GM18502 (cell line): ENCODE measurements around the gene GPR25.

Experiments used
- ATAC-seq: cut with Tn5 transposase; IDR thresholded peaks from one replicate; pipeline ENCODE4 v1.9.1; 2021; ENCODE audit warnings: mild to moderate bottlenecking; ENCODE audit not compliant: unreplicated experiment, poor library complexity

Gene GPR25

GRCh38 chr1:200869753-200870391 lies 2.9 kb upstream of the GPR25 start:
- ATAC-seq, result peak; percentile 58

- no peak for ATAC-seq
Observed at GRCh38 chr1:200873116-200873670, 412 bp downstream of the GPR25 start.

- no peak for ATAC-seq
Observed at GRCh38 chr1:200873671-200874397, 1.1 kb downstream of the GPR25 start.

DNA sequence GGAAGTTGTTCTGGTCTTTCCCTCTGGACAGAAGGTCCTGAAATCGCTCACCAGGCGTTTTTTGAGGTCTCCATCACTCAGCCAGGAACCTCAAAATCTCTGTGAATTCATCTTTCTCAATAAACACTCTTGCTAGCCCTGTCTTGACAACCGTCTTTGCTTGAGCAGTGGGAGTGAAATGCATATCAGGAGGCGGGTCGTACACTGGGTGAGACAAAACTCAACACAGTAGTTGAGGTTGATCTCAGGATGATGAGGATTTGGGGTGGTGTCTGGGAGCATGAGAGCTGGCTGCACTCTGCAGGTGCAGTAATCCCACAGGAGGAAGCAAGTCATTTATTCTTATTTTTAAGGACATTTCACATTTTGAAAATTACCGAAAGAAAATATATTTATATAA lies 1.9 kb downstream of the GPR25 start:
- no peak for ATAC-seq

GRCh38 chr1:200875416-200875815 lies 2.6 kb downstream of the GPR25 start:
- ATAC-seq, result no peak

- ATAC-seq, result no peak
Observed at GRCh38 chr1:200877010-200877409, 4.2 kb downstream of the GPR25 start.

- peak; percentile 78 for ATAC-seq
Observed at GRCh38 chr1:200877839-200878551, 5.2 kb downstream of the GPR25 start.

DNA sequence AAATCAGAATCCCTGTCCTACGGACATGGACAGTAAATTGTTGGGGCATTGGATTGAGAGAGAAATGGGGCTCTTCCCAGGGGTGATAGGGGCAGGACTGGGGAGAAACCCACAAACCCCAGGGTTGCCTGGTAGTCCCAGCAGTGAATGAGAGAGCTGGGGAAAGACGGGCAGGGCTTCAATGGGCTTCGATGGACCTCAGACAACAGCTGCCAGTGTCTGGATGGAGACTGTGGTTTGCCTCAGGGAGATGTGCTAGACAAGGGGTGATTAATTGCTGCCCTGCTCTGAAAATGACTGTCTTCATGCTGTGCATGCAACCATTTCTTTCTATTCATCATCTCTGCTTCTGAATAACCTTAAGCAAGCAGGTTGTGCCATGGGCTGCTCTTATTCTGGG lies 7.4 kb downstream of the GPR25 start:
- ATAC-seq, result no peak

- no peak for ATAC-seq
Observed at GRCh38 chr1:200883118-200883517, 10.3 kb downstream of the GPR25 start.

- ATAC-seq, result no peak
Observed at GRCh38 chr1:200885623-200886402, 13.0 kb downstream of the GPR25 start.

GRCh38 chr1:200886594-200886993 lies 13.8 kb downstream of the GPR25 start:
- no peak for ATAC-seq

GRCh38 chr1:200887036-200887435 lies 14.3 kb downstream of the GPR25 start:
- no peak for ATAC-seq

GRCh38 chr1:200887772-200888348 lies 15.1 kb downstream of the GPR25 start:
- ATAC-seq, result no peak

DNA sequence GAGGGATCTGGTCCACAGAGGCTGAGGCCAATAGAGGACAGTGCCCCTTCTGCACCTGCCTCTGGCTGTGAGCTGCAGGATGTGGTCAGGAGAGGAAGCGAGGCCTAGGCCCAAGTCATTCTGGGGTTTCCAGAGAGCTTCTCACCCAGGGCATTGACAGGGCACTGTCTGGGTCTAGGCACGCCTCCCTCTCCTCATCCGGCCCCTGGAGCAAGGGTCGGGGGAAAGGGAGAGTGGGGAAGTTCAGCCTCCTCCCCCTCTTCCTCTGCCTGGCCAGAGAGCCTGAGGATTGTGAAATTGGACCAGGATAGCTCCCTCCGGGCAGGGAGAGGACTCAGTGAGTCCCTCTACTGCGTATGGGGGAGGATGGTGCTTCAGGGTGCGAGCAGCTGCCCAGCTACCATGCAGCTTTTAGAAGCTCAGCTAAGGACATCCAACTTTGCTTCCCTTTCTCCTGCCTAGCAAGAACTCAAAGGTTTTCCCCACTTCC lies 15.6 kb downstream of the GPR25 start:
- ATAC-seq, result peak; percentile 91

GRCh38 chr1:200889571-200889970 lies 16.8 kb downstream of the GPR25 start:
- ATAC-seq, result no peak

DNA sequence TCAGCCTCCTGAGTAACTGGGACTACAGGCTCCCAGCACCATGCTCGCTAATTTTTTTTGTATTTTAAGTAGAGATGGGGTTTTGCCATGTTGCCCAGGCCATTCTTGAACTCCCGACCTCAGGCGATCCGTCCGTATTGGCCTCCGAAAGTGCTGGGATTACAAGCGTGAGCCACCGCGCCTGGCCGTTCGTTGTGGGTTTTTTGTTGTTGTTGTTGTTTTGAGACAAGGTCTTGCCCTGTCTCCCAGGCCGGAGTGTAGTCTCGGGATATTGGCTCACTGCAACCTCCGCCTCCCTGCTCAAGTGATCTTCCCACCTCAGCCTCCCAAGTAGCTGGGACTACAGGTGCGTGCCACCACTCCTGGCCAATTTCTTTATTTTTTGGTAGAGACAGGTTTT lies 17.2 kb downstream of the GPR25 start:
- no peak for ATAC-seq

DNA sequence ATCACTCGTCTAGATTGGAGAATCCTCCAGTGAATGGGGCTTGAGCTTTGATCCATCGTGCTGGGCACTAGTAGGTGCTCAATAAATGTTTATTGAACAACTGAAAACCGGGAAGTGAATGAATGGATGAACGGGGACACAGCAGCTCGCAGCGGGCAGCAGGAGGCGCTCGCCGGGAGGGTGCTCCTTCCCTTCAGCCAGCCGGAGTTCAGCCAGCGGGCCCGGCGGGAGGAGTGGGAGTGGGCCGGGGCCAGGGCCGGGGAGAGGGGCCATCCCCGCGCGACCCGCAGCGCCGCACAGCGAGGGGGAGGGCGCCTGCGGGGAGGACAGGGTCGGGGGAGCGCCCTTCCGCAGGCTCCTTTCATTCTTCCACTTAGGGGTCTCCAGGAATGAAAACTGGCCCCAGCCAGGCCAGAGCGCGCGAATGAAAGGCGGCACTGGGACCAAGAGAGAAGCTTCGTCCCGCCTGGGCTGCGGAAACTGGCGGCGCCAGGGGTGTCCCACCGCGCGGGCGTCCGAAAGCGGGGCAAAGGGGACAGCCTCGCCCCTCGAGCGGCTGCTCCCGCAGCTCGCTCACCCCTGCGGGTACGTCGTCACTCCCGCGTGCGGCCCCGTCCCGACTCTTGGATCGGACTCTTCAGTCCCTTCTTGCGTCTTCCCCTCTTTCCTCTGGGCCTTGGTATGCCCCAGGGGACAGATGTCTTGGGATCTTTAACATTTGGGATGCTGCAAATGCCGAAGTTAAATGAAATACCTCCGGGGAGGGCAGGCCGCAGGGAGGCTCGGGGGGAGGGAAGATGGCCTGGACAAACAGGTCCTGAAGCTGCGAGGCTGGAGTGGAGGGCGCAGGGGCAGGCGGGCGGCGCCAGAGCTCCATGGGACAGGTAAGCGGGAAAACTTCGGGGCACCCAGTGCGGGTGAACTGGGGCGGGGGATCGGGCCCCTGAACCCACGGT lies 18.3 kb downstream of the GPR25 start:
- ATAC-seq, result no peak

- no peak for ATAC-seq
Observed at GRCh38 chr1:200891774-200892157, 19.0 kb downstream of the GPR25 start.

DNA sequence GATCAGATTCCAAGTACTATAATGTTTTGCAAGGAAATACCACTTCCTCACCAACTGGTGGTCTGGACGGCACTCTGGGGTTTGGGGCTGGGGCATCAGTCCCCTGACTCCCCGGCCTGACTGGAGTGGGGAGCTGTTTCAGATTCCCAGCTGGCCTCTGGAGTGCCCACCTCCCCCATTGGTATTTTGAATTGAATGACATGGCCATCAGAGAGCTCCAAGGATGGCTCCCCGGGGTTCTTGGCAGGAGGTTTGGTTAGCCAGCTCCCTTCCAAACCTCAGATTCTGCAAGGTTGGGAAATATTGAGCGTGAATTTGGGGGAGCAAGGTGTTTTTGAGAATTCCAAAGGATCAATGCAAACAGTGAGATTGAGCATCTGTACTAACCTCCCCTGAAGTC lies 19.8 kb downstream of the GPR25 start:
- no peak for ATAC-seq
